ENCODE results near the gene DEFB119. TPM values are rescaled to one million over a fixed set of nuclear protein-coding genes. Genes with fewer than 3 reads are reported as not detected.

The DEFB119 gene
- total and polyA plus RNA-seq, 11 donors, result not detected

GRCh38 chr20:31406115-31406514 lies 15.7 kb upstream of the DEFB119 start, which contains the start of gene DEFB121:
Gene DEFB121 (minus strand): TSS chr20:31406215. CDS start chr20:31406152, 63 bp downstream.
- H3K36me3 ChIP-seq, result no peaks in the 10 kb centered on the region
- no peak within 1 kb of the TSS for H3K4me3 ChIP-seq
- DNase-seq (no peak), ATAC-seq (no peak)
- WGBS, 4 donors, result 34 to 51% (median 40%) methylated on average over 3 of the region's 3 CpGs
- TF ChIP-seq CTCF (IDR thresholded peaks at IDR 0.05) (no peak), POLR2A (IDR thresholded peaks at IDR 0.05) (no peak)
- intact Hi-C loops (cut with DNase I), result no loop called here
- no peaks in the 10 kb centered on the region for H3K9me3 ChIP-seq
- H3K4me1 ChIP-seq, result no peaks in the 10 kb centered on the region
- no peak within 1 kb of the TSS for H3K27ac ChIP-seq
- peaks cover 0 to 21% (median 0%) of the 10 kb centered on the region in 9 donors for H3K27me3 ChIP-seq

- ATAC-seq, result no peak
Measured at GRCh38 chr20:31403886-31404285, 13.5 kb upstream of the DEFB119 start.

GRCh38 chr20:31394900-31395299 lies 4.5 kb upstream of the DEFB119 start:
- WGBS, 4 donors, result 37 to 44% (median 39%) methylated on average over 3 of the region's 3 CpGs
- DNase-seq (no peak), ATAC-seq (no peak)
- no peaks in the 10 kb centered on the region for H3K9me3 ChIP-seq
- H3K27ac ChIP-seq, result no peak overlapping the region
- H3K4me1 ChIP-seq, result no peaks in the 10 kb centered on the region
- H3K4me3 ChIP-seq, result no peak overlapping the region
- no peaks in the 10 kb centered on the region for H3K36me3 ChIP-seq
- no peak for TF ChIP-seq CTCF (IDR thresholded peaks at IDR 0.05)
- TF ChIP-seq POLR2A (IDR thresholded peaks at IDR 0.05), result no peak
- intact Hi-C loops (cut with DNase I), result no loop called here
- peaks cover 0 to 14% (median 0%) of the 10 kb centered on the region in 9 donors for H3K27me3 ChIP-seq

More at GRCh38 chr20:31403886-31404285, 13.5 kb upstream of the DEFB119 start:
- intact Hi-C loops (cut with DNase I), result no loop called here
- DNase-seq, result no peak
- no peaks in the 10 kb centered on the region for H3K9me3 ChIP-seq
- H3K4me1 ChIP-seq, result no peaks in the 10 kb centered on the region
- WGBS, 4 donors, result 37 to 50% (median 46%) methylated on average over 1 of the region's 1 CpG
- H3K4me3 ChIP-seq, result no peak overlapping the region
- no peak overlapping the region for H3K27ac ChIP-seq
- no peaks in the 10 kb centered on the region for H3K36me3 ChIP-seq
- TF ChIP-seq CTCF (IDR thresholded peaks at IDR 0.05), result no peak
- H3K27me3 ChIP-seq, result peaks cover 0 to 13% (median 0%) of the 10 kb centered on the region in 9 donors

GRCh38 chr20:31392836-31393235 lies 2.4 kb upstream of the DEFB119 start:
- no peak overlapping the region for H3K4me3 ChIP-seq
- no peak for DNase-seq
- no peak overlapping the region for H3K27ac ChIP-seq
- 54 to 66% (median 61%) methylated on average over 2 of the region's 2 CpGs for WGBS, 4 donors
- no peak for ATAC-seq
- peaks cover 0 to 21% (median 0%) of the 10 kb centered on the region in 9 donors for H3K27me3 ChIP-seq
- H3K4me1 ChIP-seq, result no peaks in the 10 kb centered on the region
- H3K36me3 ChIP-seq, result no peaks in the 10 kb centered on the region
- H3K9me3 ChIP-seq, result no peaks in the 10 kb centered on the region
- TF ChIP-seq POLR2A (IDR thresholded peaks at IDR 0.05), result no peak
- TF ChIP-seq CTCF (IDR thresholded peaks at IDR 0.05), result no peak
- intact Hi-C loops (cut with DNase I), result no loop called here

All from heart left ventricle (tissue), 16 donors.